Spinal cord (tissue), 10 donors: Measurements from ENCODE around the gene KRT81. TPM values are rescaled to one million over a fixed set of nuclear protein-coding genes. Genes with fewer than 3 reads are reported as not detected.
"Not testable (repeated sequence)": the region's sequence is repeated elsewhere in the genome, so short reads cannot be mapped to it uniquely, and the experiment has no call there.

Experiments
- DNase-seq, 6 donors: peaks; one replicate each; pipeline versions ENCODE4 v3.0.0 to v3.0.0-alpha.2; 2013 to 2015; ENCODE audit warnings: low spot score in 6 of 6, low read depth in 4 of 6
- H3K27ac ChIP-seq: one replicate; pipeline ENCODE4 v1.5.1; 2013; ENCODE audit warnings: low read depth, low read length, control low read depth
- H3K27me3 ChIP-seq: one replicate; pipeline ENCODE4 v1.6.1; 2013; ENCODE audit warnings: low read length; ENCODE audit not compliant: control insufficient read depth, insufficient read depth
- H3K36me3 ChIP-seq: one replicate; pipeline ENCODE4 v1.6.1; 2013; ENCODE audit warnings: low read length; ENCODE audit not compliant: control insufficient read depth, insufficient read depth
- H3K4me1 ChIP-seq: one replicate; pipeline ENCODE4 v1.6.1; 2013; ENCODE audit warnings: low read length; ENCODE audit not compliant: control insufficient read depth, insufficient read depth
- H3K4me3 ChIP-seq: one replicate; pipeline ENCODE4 v1.5.1; 2013; ENCODE audit warnings: low read depth, low read length, control low read depth
- H3K9me3 ChIP-seq: one replicate; pipeline ENCODE4 v1.6.1; 2013; ENCODE audit warnings: low read length; ENCODE audit not compliant: control insufficient read depth, insufficient read depth
- WGBS: methylation state at CpG from one replicate; pipeline ENCODE4 v1.1.5; 2013; ENCODE audit warnings: missing lambda C conversion rate; ENCODE audit not compliant: insufficient coverage; 5-methylcytosine and 5-hydroxymethylcytosine counted together
- polyA plus RNA-seq, 2 donors: library from polyadenylated mRNA; unstranded; fragments of 120-200 nt; gene quantifications; one replicate each; pipeline ENCODE4 v1.2.1, GENCODE V29; 2013; ENCODE audit not compliant: insufficient read length in 2 of 2
- total RNA-seq, 2 donors: library from RNA; depleted of rRNA in 1 of 2; stranded (reverse); fragments of 120-200 nt in 1 of 2; fragments of >200 nt in 1 of 2; gene quantifications; one replicate each; pipeline versions ENCODE4 v1.2.3 to v1.2.4, GENCODE V29; 2013 to 2014
- donor health status: healthy.

The KRT81 gene
- total and polyA plus RNA-seq, 4 donors: 0.15 to 0.55 (median 0.17) TPM; not detected in 1

GRCh38 chr12:52255926-52256583 lies 35.3 kb downstream of the KRT81 start:
- DNase-seq: no peak
- Histone ChIP-seq H3K4me3 (no peak overlapping the region), H3K4me1 (peaks cover 5% of the 10 kb centered on the region), H3K27me3 (peaks cover 53% of the 10 kb centered on the region), H3K36me3 (no peaks in the 10 kb centered on the region), H3K27ac (no peak overlapping the region), H3K9me3 (no peaks in the 10 kb centered on the region)
- WGBS: 73% methylated on average over 9 of the region's 9 CpGs

- Histone ChIP-seq H3K9me3 (no peaks in the 10 kb centered on the region), H3K27ac (no peak overlapping the region), H3K4me3 (no peak overlapping the region), H3K27me3 (peaks cover 59% of the 10 kb centered on the region), H3K4me1 (peaks cover 7% of the 10 kb centered on the region), H3K36me3 (no peaks in the 10 kb centered on the region)
- DNase-seq: no peak
- WGBS: 68% methylated on average over 6 of the region's 7 CpGs
Measured at GRCh38 chr12:52254965-52255751, 36.2 kb downstream of the KRT81 start.

DNA sequence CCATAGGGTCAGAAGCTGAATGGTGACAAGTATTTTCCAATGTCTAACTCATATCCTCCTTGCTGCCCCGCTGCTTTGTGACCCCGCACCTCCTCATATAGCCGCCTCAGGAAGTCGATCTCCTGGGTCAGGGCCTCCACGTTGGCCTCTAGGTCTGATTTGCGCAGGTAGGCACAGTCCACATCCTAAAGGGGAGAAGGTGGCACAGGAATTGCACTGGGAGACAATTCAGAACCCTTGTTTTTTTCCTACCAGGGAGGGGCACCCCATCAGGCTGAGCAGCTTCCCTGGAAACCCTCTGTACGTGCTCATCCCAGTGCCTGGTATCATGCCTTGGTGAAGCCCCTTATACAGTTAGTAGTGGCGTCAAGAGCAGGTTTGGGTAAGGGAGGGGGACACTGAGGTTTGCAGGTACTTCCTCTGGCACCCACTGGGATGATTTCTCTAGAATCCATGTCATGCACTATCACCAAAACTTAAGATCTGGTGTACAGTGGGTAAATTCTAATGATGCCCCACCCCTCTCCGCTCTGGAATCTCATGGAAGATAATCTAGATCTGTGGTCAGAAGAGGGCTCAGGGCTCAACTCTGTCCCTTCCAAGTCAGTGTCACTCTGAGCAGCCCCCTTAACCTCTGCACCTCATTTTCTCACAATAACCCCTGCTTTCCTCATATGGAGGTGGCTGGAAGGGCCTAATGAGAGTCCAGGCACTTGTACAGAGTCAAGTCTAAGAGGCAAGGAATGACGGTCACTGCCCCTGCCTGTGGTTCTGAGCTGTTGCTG lies 37.0 kb downstream of the KRT81 start:
- peaks cover 64% of the 10 kb centered on the region for H3K27me3 ChIP-seq
- no peaks in the 10 kb centered on the region for H3K36me3 ChIP-seq
- peaks cover 14% of the 10 kb centered on the region for H3K4me1 ChIP-seq
- H3K9me3 ChIP-seq: no peaks in the 10 kb centered on the region
- no peak overlapping the region for H3K27ac ChIP-seq
- 93% methylated on average over 6 of the region's 10 CpGs for WGBS
- no peak for DNase-seq
- no peak overlapping the region for H3K4me3 ChIP-seq

DNA sequence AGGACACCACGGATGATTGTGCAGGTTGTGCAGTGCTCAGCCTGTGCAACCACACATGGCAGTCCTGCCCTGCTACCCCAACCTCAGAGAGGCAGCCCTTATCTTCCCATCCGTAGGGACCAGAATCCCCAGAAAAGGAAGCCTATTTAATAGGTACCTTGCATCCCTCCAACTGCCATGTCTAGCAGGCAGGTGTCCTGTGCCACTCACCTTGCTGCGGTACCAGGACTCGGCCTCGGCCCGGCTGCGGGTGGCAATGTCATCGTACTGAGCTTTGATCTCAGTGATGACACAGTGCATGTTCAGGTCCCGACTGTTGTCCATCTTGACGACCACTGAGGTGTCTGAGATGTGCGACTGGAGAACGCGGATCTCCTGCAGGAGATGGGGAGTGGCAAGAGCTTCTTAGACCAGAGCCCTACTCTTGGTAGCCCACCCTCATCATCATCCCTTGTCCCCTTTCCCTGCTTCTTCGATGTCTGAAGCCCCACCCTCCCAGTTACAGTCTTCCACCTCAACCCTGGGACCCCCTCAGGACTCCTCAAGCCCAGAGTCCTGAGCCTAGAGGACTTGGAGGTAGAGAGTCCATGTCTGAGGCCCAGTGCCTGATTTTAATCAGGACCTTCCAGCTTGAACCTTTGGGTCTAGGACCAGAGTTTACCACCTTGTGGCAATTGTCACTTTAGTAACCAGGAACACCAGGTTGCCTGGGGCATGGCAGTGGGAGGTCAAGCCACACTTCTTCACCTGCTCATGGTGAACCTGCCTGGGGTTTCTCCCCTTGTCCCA lies 37.7 kb downstream of the KRT81 start:
- Histone ChIP-seq H3K36me3 (no peaks in the 10 kb centered on the region), H3K9me3 (no peaks in the 10 kb centered on the region), H3K27me3 (peaks cover 61% of the 10 kb centered on the region), H3K4me3 (no peak overlapping the region), H3K27ac (no peak overlapping the region), H3K4me1 (peaks cover 19% of the 10 kb centered on the region)
- WGBS: 93% methylated on average over 10 of the region's 14 CpGs
- DNase-seq: no peak

DNA sequence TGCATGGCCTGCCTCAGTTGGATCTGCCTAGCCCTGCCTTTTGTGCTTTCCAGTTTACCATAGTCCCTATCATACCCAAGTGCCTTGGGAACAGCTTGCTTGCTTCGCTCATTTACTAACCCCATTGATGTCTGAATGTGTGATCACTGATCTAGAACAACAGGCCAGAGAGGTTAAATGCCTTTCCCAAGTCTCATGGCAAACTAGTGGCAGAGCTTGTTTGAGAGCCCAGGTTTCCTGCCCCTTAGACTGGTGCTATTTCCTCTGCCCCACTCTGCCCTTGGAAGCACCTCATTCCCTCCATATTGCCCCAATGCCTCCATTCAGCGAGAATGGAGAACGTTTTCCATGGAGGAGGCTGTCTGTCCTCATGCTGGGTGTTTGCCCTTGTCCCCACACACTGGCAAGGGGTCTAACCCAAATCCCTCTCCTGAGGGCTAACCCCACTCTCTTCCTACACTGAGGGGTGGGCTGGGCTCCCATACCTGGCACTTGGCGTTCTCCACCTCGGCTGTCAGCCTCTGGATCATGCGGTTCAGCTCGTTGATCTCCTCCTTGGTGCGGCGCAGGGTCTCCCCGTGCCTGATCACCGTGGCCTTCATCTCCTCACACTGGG lies 38.5 kb downstream of the KRT81 start:
- Histone ChIP-seq H3K4me1 (peaks cover 21% of the 10 kb centered on the region), H3K4me3 (no peak overlapping the region), H3K27me3 (peaks cover 55% of the 10 kb centered on the region), H3K9me3 (no peaks in the 10 kb centered on the region), H3K36me3 (no peaks in the 10 kb centered on the region), H3K27ac (no peak overlapping the region)
- 90% methylated on average over 10 of the region's 11 CpGs for WGBS
- no peak for DNase-seq

DNA sequence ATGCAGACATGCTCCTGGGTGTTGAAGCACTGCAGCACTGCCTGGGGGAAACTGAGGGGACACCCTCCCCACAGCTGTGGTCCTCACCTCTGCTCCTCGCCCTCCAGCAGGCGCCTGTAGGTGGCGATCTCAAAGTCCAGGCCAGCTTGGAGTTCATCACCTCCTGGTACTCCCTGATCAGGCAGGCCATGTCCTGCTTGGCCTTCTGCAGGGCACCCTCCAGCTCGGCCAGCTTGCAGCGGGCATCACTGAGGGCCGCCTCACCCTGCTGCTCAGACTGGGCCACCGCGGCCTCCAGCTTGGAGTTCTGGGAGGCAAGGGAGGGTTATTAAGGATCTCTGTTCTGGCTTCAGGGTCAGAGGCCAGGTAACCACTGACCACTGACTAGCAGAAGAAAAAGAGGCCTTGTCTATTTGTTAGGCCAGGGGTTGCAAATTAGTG lies 39.1 kb downstream of the KRT81 start:
- not testable (repeated sequence) for H3K4me3 ChIP-seq, DNase-seq, H3K9me3 ChIP-seq, H3K36me3 ChIP-seq, H3K27ac ChIP-seq
- 69% methylated on average over 8 of the region's 8 CpGs for WGBS
- peaks cover 21% of the 10 kb centered on the region for H3K4me1 ChIP-seq
- peaks cover 49% of the 10 kb centered on the region for H3K27me3 ChIP-seq

DNA sequence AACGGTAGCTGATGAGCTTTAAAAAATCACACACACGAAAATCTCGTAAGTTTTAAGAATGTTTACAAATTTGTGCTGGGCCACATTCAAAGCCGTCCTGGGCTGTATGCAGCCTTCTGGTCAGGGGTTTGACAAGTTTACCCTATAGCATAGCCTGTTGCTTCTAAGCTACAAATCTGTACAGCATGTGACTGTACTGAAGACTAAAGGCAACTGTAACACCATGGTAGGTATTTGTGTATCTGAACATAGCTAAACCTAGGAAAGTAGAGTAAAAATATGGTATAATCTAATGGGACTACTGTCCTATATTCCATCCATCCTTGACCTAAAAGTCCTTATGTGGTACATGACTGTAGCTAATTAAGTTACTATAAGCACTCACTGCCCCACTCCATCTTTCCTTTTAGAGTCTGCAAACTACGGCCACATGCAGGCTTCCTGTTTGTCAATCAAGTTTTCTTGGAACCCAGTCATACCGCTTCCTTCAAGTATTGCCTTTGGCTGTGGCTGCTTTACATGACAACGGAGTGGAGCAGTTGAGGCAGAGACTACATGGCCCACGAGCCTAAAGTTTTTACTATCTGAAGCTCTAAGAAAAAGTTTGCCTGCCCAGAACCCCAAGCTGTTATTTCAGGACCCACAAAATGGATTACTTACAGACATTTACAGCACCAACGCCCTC lies 39.8 kb downstream of the KRT81 start:
- Histone ChIP-seq H3K27me3 (peaks cover 43% of the 10 kb centered on the region), H3K27ac (no peak overlapping the region), H3K4me1 (peaks cover 24% of the 10 kb centered on the region), H3K4me3 (no peak overlapping the region), H3K36me3 (no peaks in the 10 kb centered on the region), H3K9me3 (no peaks in the 10 kb centered on the region)
- DNase-seq: no peak
- 79% methylated on average over 5 of the region's 9 CpGs for WGBS

DNA sequence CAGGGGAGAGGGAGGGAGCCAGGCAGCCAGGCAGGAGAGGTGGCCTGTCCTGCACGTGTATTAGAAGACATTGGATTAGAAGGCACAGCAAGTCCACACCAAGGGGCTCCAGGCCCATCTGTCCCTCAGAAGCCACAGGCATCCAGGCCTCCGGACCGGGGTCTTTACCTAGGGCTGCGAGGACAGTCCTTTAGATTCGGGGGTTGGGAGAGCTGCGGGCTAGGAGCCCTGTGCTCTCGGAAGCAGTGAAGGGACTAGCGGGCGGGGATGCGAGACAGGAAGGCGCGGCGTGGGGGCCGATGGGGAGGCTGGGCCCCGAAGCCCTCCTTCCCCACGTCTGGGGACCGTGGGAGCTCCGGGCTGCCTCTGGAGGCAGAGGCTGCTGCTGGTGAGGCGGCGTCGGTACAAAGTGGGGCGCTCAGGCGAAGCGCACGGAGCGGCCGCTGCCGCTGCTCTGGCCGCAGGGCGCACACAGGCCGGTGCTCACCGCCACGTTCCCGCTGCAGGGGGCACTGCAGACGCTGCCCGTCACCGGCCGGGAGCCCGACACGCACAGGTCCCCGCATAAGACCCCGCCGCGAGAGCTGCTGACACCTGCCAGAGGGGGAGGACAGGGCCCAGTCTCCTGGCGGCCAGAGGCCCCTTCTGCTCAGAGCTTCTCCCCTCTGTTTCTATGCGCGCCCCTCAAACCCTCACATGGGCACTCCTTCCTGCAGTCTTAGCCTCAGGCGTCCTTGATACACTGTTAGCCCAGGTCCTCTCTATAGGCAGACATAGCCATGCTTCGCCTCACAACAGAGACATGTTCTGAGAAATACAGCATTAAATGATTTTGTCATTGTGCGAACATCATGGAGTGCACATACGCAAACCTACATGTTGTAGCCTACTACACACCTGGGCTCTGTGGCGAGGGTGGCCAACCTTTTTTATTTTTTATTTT lies 41.0 kb downstream of the KRT81 start:
- Histone ChIP-seq H3K4me3 (no peak overlapping the region), H3K27me3 (peaks cover 35% of the 10 kb centered on the region), H3K36me3 (no peaks in the 10 kb centered on the region), H3K9me3 (no peaks in the 10 kb centered on the region), H3K4me1 (peaks cover 25% of the 10 kb centered on the region), H3K27ac (no peak overlapping the region)
- WGBS: 18% methylated on average over 51 of the region's 52 CpGs
- no peak for DNase-seq
